ENCODE measurements around the gene KCNV2. TPM values are rescaled to one million over a fixed set of nuclear protein-coding genes. Genes with fewer than 3 reads are reported as not detected.

Gene KCNV2
- total RNA-seq, 1 donor from 2014 or later = not detected

DNA sequence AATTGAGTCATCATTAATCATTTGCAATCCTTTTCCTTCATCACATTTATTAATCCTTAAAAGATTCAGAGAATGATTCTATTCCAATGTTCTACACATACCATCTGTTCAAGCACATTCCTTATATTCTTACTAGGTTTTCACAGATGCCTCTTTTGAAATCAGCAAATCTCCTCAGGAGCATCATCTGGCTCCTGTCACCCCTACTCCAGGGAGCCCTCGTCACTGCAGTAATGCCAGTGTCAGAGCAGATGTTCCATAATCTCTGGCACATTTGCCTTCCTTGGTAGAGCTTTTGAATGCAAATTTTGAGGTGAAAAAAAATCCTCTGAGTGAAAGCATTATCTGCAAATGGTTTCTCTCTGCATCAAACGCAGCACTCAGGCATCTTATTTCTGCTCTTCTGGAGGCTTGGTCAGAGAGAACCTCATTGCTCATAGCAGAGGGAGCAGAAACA is 7.6 kb upstream of the KCNV2 start:
- no peaks in the 10 kb centered on the region for H3K9me3 ChIP-seq (ENCODE audit: insufficient read depth, low read depth, low read length)
- TF ChIP-seq, protein P1, sequence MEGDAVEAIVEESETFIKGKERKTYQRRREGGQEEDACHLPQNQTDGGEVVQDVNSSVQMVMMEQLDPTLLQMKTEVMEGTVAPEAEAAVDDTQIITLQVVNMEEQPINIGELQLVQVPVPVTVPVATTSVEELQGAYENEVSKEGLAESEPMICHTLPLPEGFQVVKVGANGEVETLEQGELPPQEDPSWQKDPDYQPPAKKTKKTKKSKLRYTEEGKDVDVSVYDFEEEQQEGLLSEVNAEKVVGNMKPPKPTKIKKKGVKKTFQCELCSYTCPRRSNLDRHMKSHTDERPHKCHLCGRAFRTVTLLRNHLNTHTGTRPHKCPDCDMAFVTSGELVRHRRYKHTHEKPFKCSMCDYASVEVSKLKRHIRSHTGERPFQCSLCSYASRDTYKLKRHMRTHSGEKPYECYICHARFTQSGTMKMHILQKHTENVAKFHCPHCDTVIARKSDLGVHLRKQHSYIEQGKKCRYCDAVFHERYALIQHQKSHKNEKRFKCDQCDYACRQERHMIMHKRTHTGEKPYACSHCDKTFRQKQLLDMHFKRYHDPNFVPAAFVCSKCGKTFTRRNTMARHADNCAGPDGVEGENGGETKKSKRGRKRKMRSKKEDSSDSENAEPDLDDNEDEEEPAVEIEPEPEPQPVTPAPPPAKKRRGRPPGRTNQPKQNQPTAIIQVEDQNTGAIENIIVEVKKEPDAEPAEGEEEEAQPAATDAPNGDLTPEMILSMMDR (IDR thresholded peaks at IDR 0.05; ENCODE audit: insufficient read depth, low read depth, low read length) = no peak
- TF ChIP-seq EZH2 (IDR thresholded peaks at IDR 0.05; ENCODE audit: insufficient read depth, low read length) = no peak
- H3K4me3 Mint-ChIP-seq (ENCODE audit: unreplicated experiment) = no peak overlapping the region
- H2AFZ ChIP-seq (ENCODE audit: low read depth, low read length) = no peak overlapping the region
- no peaks in the 10 kb centered on the region for H3K79me2 ChIP-seq (ENCODE audit: insufficient read depth, low read length)
- DNase-seq (ENCODE audit: low read depth) = no peak
- H3K4me3 ChIP-seq (ENCODE audit: insufficient read depth, low read depth, low read length) = no peak overlapping the region
- peaks cover 10% of the 10 kb centered on the region for H3K36me3 Mint-ChIP-seq (ENCODE audit: low read depth, unreplicated experiment)
- H3K9ac ChIP-seq (ENCODE audit: low read length) = no peak overlapping the region
- no peak for FAIRE-seq
- no peaks in the 10 kb centered on the region for H3K4me1 ChIP-seq (ENCODE audit: insufficient read depth, low read length)
- H3K27me3 ChIP-seq (ENCODE audit: insufficient read depth, low read length) = no peaks in the 10 kb centered on the region
- no peak overlapping the region for H3K27ac Mint-ChIP-seq (ENCODE audit: unreplicated experiment)
- H4K20me1 ChIP-seq (ENCODE audit: insufficient read depth, low read length) = no peaks in the 10 kb centered on the region
- H3K4me2 ChIP-seq (ENCODE audit: low read length) = no peak overlapping the region
- peaks cover 2% of the 10 kb centered on the region for H3K27me3 Mint-ChIP-seq (ENCODE audit: low read depth, unreplicated experiment)
- peaks cover under 1% of the 10 kb centered on the region for H3K4me1 Mint-ChIP-seq (ENCODE audit: low read depth, unreplicated experiment)
- no peaks in the 10 kb centered on the region for H3K36me3 ChIP-seq (ENCODE audit: insufficient read depth, low read length)
- no peak overlapping the region for H3K27ac ChIP-seq (ENCODE audit: low read depth, low read length)
- peaks cover 2% of the 10 kb centered on the region for H3K9me3 Mint-ChIP-seq (ENCODE audit: unreplicated experiment)

DNA sequence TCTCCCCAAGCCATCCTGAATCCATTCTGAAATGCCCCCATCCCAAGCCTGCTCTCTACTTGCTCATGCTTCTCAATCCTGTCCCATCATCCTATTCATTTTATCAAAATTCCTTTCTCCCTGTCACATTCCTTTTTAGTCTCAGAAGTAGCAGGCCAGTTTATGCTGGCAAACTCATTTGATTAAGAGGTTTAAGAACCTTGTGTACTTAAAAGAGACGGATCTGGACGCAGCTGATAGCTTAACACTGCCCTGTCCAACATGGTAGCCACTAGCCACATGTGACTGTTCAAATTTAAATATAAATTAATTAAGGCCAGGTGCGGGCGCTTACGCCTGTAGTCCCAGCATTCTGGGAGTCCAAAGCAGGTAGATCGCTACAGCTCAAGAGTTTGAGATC is 5.6 kb upstream of the KCNV2 start:
- Histone ChIP-seq H3K4me3 (ENCODE audit: insufficient read depth, low read depth, low read length) (no peak overlapping the region), H2AFZ (ENCODE audit: low read depth, low read length) (no peak overlapping the region), H3K79me2 (ENCODE audit: insufficient read depth, low read length) (no peaks in the 10 kb centered on the region), H3K27me3 (ENCODE audit: insufficient read depth, low read length) (no peaks in the 10 kb centered on the region), H3K36me3 (ENCODE audit: insufficient read depth, low read length) (no peaks in the 10 kb centered on the region), H3K9me3 (ENCODE audit: insufficient read depth, low read depth, low read length) (no peaks in the 10 kb centered on the region), H3K9ac (ENCODE audit: low read length) (no peak overlapping the region), H4K20me1 (ENCODE audit: insufficient read depth, low read length) (no peaks in the 10 kb centered on the region), H3K4me1 (ENCODE audit: insufficient read depth, low read length) (no peaks in the 10 kb centered on the region), H3K4me2 (ENCODE audit: low read length) (no peak overlapping the region), H3K27ac (ENCODE audit: low read depth, low read length) (no peak overlapping the region)
- peaks cover 10% of the 10 kb centered on the region for H3K36me3 Mint-ChIP-seq (ENCODE audit: low read depth, unreplicated experiment)
- FAIRE-seq = no peak
- H3K4me3 Mint-ChIP-seq (ENCODE audit: unreplicated experiment) = no peak overlapping the region
- peaks cover 2% of the 10 kb centered on the region for H3K9me3 Mint-ChIP-seq (ENCODE audit: unreplicated experiment)
- peak overlapping the region; percentile 21 for H3K27ac Mint-ChIP-seq (ENCODE audit: unreplicated experiment)
- H3K4me1 Mint-ChIP-seq (ENCODE audit: low read depth, unreplicated experiment) = no peaks in the 10 kb centered on the region
- TF ChIP-seq, protein P1 (IDR thresholded peaks at IDR 0.05; ENCODE audit: insufficient read depth, low read depth, low read length) = no peak
- TF ChIP-seq EZH2 (IDR thresholded peaks at IDR 0.05; ENCODE audit: insufficient read depth, low read length) = no peak
- no peak for DNase-seq (ENCODE audit: low read depth)
- peaks cover 2% of the 10 kb centered on the region for H3K27me3 Mint-ChIP-seq (ENCODE audit: low read depth, unreplicated experiment)

DNA sequence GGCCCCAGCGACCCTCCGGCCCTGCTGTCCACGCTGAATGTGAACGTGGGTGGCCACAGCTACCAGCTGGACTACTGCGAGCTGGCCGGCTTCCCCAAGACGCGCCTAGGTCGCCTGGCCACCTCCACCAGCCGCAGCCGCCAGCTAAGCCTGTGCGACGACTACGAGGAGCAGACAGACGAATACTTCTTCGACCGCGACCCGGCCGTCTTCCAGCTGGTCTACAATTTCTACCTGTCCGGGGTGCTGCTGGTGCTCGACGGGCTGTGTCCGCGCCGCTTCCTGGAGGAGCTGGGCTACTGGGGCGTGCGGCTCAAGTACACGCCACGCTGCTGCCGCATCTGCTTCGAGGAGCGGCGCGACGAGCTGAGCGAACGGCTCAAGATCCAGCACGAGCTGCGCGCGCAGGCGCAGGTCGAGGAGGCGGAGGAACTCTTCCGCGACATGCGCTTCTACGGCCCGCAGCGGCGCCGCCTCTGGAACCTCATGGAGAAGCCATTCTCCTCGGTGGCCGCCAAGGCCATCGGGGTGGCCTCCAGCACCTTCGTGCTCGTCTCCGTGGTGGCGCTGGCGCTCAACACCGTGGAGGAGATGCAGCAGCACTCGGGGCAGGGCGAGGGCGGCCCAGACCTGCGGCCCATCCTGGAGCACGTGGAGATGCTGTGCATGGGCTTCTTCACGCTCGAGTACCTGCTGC is 839 bp downstream of the KCNV2 start:
- H3K79me2 ChIP-seq (ENCODE audit: insufficient read depth, low read length) = no peaks in the 10 kb centered on the region
- H3K27ac ChIP-seq (ENCODE audit: low read depth, low read length) = no peak overlapping the region
- peaks cover 2% of the 10 kb centered on the region for H3K9me3 Mint-ChIP-seq (ENCODE audit: unreplicated experiment)
- H3K27ac Mint-ChIP-seq (ENCODE audit: unreplicated experiment) = no peak overlapping the region
- H3K4me1 ChIP-seq (ENCODE audit: insufficient read depth, low read length) = no peaks in the 10 kb centered on the region
- H3K9ac ChIP-seq (ENCODE audit: low read length) = no peak overlapping the region
- FAIRE-seq (no peak), DNase-seq (ENCODE audit: low read depth) (no peak)
- H4K20me1 ChIP-seq (ENCODE audit: insufficient read depth, low read length) = no peaks in the 10 kb centered on the region
- no peaks in the 10 kb centered on the region for H3K27me3 Mint-ChIP-seq (ENCODE audit: low read depth, unreplicated experiment)
- TF ChIP-seq EZH2 (IDR thresholded peaks at IDR 0.05; ENCODE audit: insufficient read depth, low read length) = no peak
- TF ChIP-seq, protein P1 (IDR thresholded peaks at IDR 0.05; ENCODE audit: insufficient read depth, low read depth, low read length) = no peak
- H3K36me3 Mint-ChIP-seq (ENCODE audit: low read depth, unreplicated experiment) = peaks cover 16% of the 10 kb centered on the region
- no peak overlapping the region for H3K4me2 ChIP-seq (ENCODE audit: low read length)
- no peaks in the 10 kb centered on the region for H3K27me3 ChIP-seq (ENCODE audit: insufficient read depth, low read length)
- no peak overlapping the region for H3K4me3 Mint-ChIP-seq (ENCODE audit: unreplicated experiment)
- no peak overlapping the region for H3K4me3 ChIP-seq (ENCODE audit: insufficient read depth, low read depth, low read length)
- no peaks in the 10 kb centered on the region for H3K36me3 ChIP-seq (ENCODE audit: insufficient read depth, low read length)
- no peak overlapping the region for H2AFZ ChIP-seq (ENCODE audit: low read depth, low read length)
- peaks cover 8% of the 10 kb centered on the region for H3K4me1 Mint-ChIP-seq (ENCODE audit: low read depth, unreplicated experiment)
- H3K9me3 ChIP-seq (ENCODE audit: insufficient read depth, low read depth, low read length) = no peaks in the 10 kb centered on the region
